ENCODE measurements around the gene CLCNKA.

GRCh38 chr1:16018308-16018707 lies 3.5 kb upstream of the CLCNKA start:
- TF ChIP-seq CTCF (IDR thresholded peaks at IDR 0.05): no peak
- no peak for TF ChIP-seq POLR2A (IDR thresholded peaks at IDR 0.05)

Data from lower leg skin (tissue), 3 donors.